IMR-90 (cell line): ENCODE data around the gene BTD. TPM values are rescaled to one million over a fixed set of nuclear protein-coding genes. Genes with fewer than 3 reads are reported as not detected.

Source experiments
- ATAC-seq: fragments of 200-7000 bp; cut with Tn5 transposase; 2 replicates; pipeline ENCODE4 v1.9.1; 2020; ENCODE audit warnings: low read depth, mild to moderate bottlenecking, moderate library complexity
- BruUV-seq: library from RNA; stranded (reverse); fragments of 400-500 nt; replicated peaks from 2 replicates; lab custom pipeline; 2021; lab: Mats Ljungman, UMichigan
- CTCF ChIA-PET: fragments of 300-600 bp; formaldehyde crosslinking; extraction: SDS; loops from one replicate; lab custom pipeline; 2021; ENCODE audit warnings: antibody characterized with exemption; lab: Yijun Ruan, JAX
- POLR2A ChIA-PET: fragments of 300-600 bp; sonication (Branson Sonifier 250); formaldehyde crosslinking; loops from one replicate; lab custom pipeline; 2022; ENCODE audit warnings: antibody characterized with exemption; ENCODE audit not compliant: unreplicated experiment; lab: Charles Lee
- DNase-seq: peaks from one replicate; pipeline ENCODE4 v3.0.0; 2013
- H2AFZ ChIP-seq: replicated peaks from 2 replicates; pipeline ENCODE3; 2013; ENCODE audit warnings: low read length, mild to moderate bottlenecking; ENCODE audit not compliant: poor library complexity
- H2AK5ac ChIP-seq: 2 replicates; pipeline ENCODE4 v1.6.1; 2013; ENCODE audit warnings: low read depth, low read length, inconsistent platforms
- H2AK9ac ChIP-seq: replicated peaks from 2 replicates; pipeline ENCODE3; 2013; ENCODE audit warnings: mild to moderate bottlenecking, low read depth, low read length, moderate library complexity; ENCODE audit not compliant: poor library complexity
- H2BK120ac ChIP-seq: 2 replicates; pipeline ENCODE4 v1.6.1; 2013; ENCODE audit warnings: low read depth, low read length, inconsistent platforms
- H2BK15ac ChIP-seq: 3 replicates; pipeline ENCODE4 v1.6.1; 2013; ENCODE audit warnings: low read depth, low read length, inconsistent platforms
- H2BK20ac ChIP-seq: 2 replicates; pipeline ENCODE4 v1.6.1; 2013; ENCODE audit warnings: low read depth, mild to moderate bottlenecking, inconsistent platforms, low read length, moderate library complexity
- H2BK5ac ChIP-seq: 2 replicates; pipeline ENCODE4 v1.6.1; 2013; ENCODE audit warnings: mild to moderate bottlenecking, low read depth, low read length, inconsistent platforms; ENCODE audit not compliant: poor library complexity, severe bottlenecking
- H3K14ac ChIP-seq: replicated peaks from 2 replicates; pipeline ENCODE4 v1.6.1; 2013; ENCODE audit warnings: low read depth, low read length, inconsistent platforms
- H3K18ac ChIP-seq: 2 replicates; pipeline ENCODE4 v1.6.1; 2013; ENCODE audit warnings: low read depth, low read length, control low read depth
- H3K23ac ChIP-seq: 2 replicates; pipeline ENCODE4 v1.6.1; 2013; ENCODE audit warnings: low read depth, low read length, inconsistent platforms
- H3K27ac ChIP-seq: 2 replicates; pipeline ENCODE4 v1.5.1; 2013; ENCODE audit warnings: mild to moderate bottlenecking, control low read depth, low read length; ENCODE audit not compliant: insufficient read depth
- H3K27me3 ChIP-seq: 2 replicates; pipeline ENCODE4 v1.6.1; 2013; ENCODE audit warnings: low read length; ENCODE audit not compliant: control insufficient read depth, insufficient read depth
- H3K36me3 ChIP-seq: 2 replicates; pipeline ENCODE4 v1.6.1; 2013; ENCODE audit warnings: low read length, mixed read lengths; ENCODE audit not compliant: control insufficient read depth, insufficient read depth
- H3K4ac ChIP-seq: 2 replicates; pipeline ENCODE4 v1.6.1; 2013; ENCODE audit warnings: low read depth, low read length, inconsistent platforms
- H3K4me1 ChIP-seq: 2 replicates; pipeline ENCODE4 v1.6.1; 2013; ENCODE audit warnings: low read length, mixed read lengths; ENCODE audit not compliant: control insufficient read depth, insufficient read depth
- H3K4me2 ChIP-seq: 2 replicates; pipeline ENCODE4 v1.6.1; 2013; ENCODE audit warnings: low read depth, mild to moderate bottlenecking, control low read depth, low read length, moderate library complexity
- H3K4me3 ChIP-seq: 2 replicates; pipeline ENCODE4 v1.5.1; 2013; ENCODE audit warnings: low read depth, mild to moderate bottlenecking, control low read depth, low read length, moderate library complexity; ENCODE audit not compliant: insufficient read depth
- H3K56ac ChIP-seq: 2 replicates; pipeline ENCODE4 v1.6.1; 2013; ENCODE audit warnings: low read length, inconsistent platforms; ENCODE audit not compliant: insufficient read depth; ENCODE audit errors: extremely low read depth
- H3K79me1 ChIP-seq, 2 experiments: 2 replicates each; pipeline ENCODE4 v1.6.1; 2013; ENCODE audit warnings: low read length in 2 of 2, inconsistent platforms in 1 of 2, low read depth in 1 of 2
- H3K9ac ChIP-seq: 2 replicates; pipeline ENCODE4 v1.6.1; 2013; ENCODE audit warnings: low read depth, low read length, control low read depth
- H3K9me1 ChIP-seq: 2 replicates; pipeline ENCODE4 v1.6.1; 2013; ENCODE audit warnings: low read length, inconsistent platforms; ENCODE audit not compliant: insufficient read depth
- H3K9me3 ChIP-seq: 2 replicates; pipeline ENCODE4 v1.6.1; 2013; ENCODE audit warnings: low read length; ENCODE audit not compliant: control insufficient read depth, insufficient read depth
- H4K20me1 ChIP-seq: 2 replicates; pipeline ENCODE4 v1.6.1; 2013; ENCODE audit warnings: low read length, inconsistent platforms; ENCODE audit not compliant: insufficient read depth
- H4K5ac ChIP-seq: 2 replicates; pipeline ENCODE4 v1.6.1; 2013; ENCODE audit warnings: mild to moderate bottlenecking, low read depth, low read length, control low read depth
- H4K8ac ChIP-seq, 2 experiments: 2 replicates each; pipeline ENCODE4 v1.6.1; 2013; ENCODE audit warnings: low read depth in 2 of 2, low read length in 2 of 2, control low read depth in 1 of 2, inconsistent platforms in 1 of 2
- H4K91ac ChIP-seq: 2 replicates; pipeline ENCODE4 v1.6.1; 2013; ENCODE audit warnings: low read depth, low read length, inconsistent platforms; ENCODE audit not compliant: insufficient read depth
- CEBPB ChIP-seq: IDR thresholded peaks from 2 replicates; pipeline ENCODE4 v1.6.1; 2012; ENCODE audit warnings: low read depth, low read length, improper control_type of control experiment
- CHD1 ChIP-seq: IDR thresholded peaks from 2 replicates; pipeline ENCODE4 v1.6.1; 2012; ENCODE audit warnings: low read depth, low read length, improper control_type of control experiment
- CTCF ChIP-seq: conservative IDR thresholded peaks from 2 replicates; pipeline ENCODE4 v1.5.1; 2012; ENCODE audit warnings: mild to moderate bottlenecking, low read depth, low read length, improper control_type of control experiment
- FOS ChIP-seq: fragments of 150-350 bp; IDR thresholded peaks from 2 replicates; pipeline ENCODE4 v1.6.1; 2016; ENCODE audit warnings: low read depth, low read length
- MAFK ChIP-seq: IDR thresholded peaks from 2 replicates; pipeline ENCODE4 v1.6.1; 2012; ENCODE audit warnings: low read depth, low read length, improper control_type of control experiment
- MAZ ChIP-seq: IDR thresholded peaks from 2 replicates; pipeline ENCODE4 v1.6.1; 2012; ENCODE audit warnings: low read depth, mild to moderate bottlenecking, low read length, improper control_type of control experiment, moderate library complexity, borderline replicate concordance
- NFE2L2 ChIP-seq: fragments of 150-350 bp; IDR thresholded peaks from 2 replicates; pipeline ENCODE4 v1.6.1; 2016; ENCODE audit warnings: low read depth, mild to moderate bottlenecking, low read length
- POLR2A ChIP-seq: IDR thresholded peaks from 2 replicates; pipeline ENCODE4 v1.6.1; 2012; ENCODE audit warnings: mild to moderate bottlenecking, low read depth, low read length
- RAD21 ChIP-seq: IDR thresholded peaks from 2 replicates; pipeline ENCODE4 v1.6.1; 2012; ENCODE audit warnings: low read length, improper control_type of control experiment
- RCOR1 ChIP-seq: IDR thresholded peaks from 2 replicates; pipeline ENCODE4 v1.6.1; 2012; ENCODE audit warnings: mild to moderate bottlenecking, low read length, improper control_type of control experiment; ENCODE audit not compliant: insufficient replicate concordance
- RFX5 ChIP-seq: IDR thresholded peaks from 2 replicates; pipeline ENCODE4 v1.8.0; 2012; ENCODE audit warnings: low read depth, mild to moderate bottlenecking, low read length, moderate library complexity
- WGBS, 2 experiments: methylation state at CpG; one replicate each; pipeline versions ENCODE4 v1.1.5 to v1.1.7; 2013; ENCODE audit warnings: missing lambda C conversion rate in 2 of 2; ENCODE audit not compliant: insufficient read length in 1 of 2; ENCODE audit errors: extremely low coverage in 2 of 2; 5-methylcytosine and 5-hydroxymethylcytosine counted together
- dilution Hi-C: fragments of 300-500 bp; cut with HindIII; formaldehyde crosslinking; loops from one replicate; pipeline ENCODE4 v1.14.3; 2018; ENCODE audit warnings: low sequenced_read_pairs; ENCODE audit not compliant: unreplicated experiment
- in situ Hi-C: fragments of 300-500 bp; cut with MboI; formaldehyde crosslinking; loops from 3 replicates; pipeline ENCODE4 v1.14.3; 2019; ENCODE audit warnings: low sequenced_read_pairs, inconsistent platforms, mixed read lengths
- intact Hi-C: fragments of 100-400 bp; cut with micrococcal nuclease; formaldehyde crosslinking; loops from 2 replicates; pipeline ENCODE4 v1.10.0; 2022
- polyA plus RNA-seq, 3 experiments: library from polyadenylated mRNA; depleted of rRNA; stranded (reverse); fragments of >200 nt; gene quantifications; 2 replicates each; pipeline ENCODE4 v1.2.3, GENCODE V29; 2012; ENCODE audit warnings: low replicate concordance in 1 of 3
- total RNA-seq: library from RNA; depleted of rRNA; stranded (reverse); fragments of >200 nt; gene quantifications from 2 replicates; pipeline ENCODE4 v1.2.3, GENCODE V29; 2012
- TF ChIP-seq, protein P1 (sequence below): fragments of 150-350 bp; IDR thresholded peaks from 2 replicates; pipeline ENCODE4 v1.6.1; 2016; ENCODE audit warnings: low read depth, mild to moderate bottlenecking, low read length, moderate library complexity, borderline replicate concordance

BTD gene
- total and polyA plus RNA-seq, 2 of the 4 experiments (the other 2 are of a cell fraction), result 14.8 to 21.1 TPM

DNA sequence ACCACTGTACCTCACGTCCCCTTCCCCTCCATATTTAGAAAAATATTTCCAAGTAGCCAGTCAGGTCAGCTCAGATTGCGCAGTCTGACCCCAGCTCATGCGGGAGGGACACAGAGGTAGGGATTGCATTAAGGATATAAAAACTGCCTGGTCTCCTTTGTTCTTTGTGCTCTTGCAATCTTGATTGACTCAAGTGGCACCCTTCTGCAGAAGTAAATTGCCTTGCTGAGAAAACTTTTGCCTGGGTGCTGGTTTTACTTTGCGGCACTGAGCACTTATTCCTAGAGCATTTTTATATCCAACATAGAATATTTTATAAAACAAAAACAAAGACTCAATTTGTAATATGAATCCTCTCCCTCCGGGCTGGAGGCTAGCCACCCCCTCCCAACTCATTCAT is 54.8 kb downstream of the BTD start:
- Histone ChIP-seq H4K5ac (no peak overlapping the region), H3K79me1 (0 out of 4 replicates have a peak, but pooled peaks cover 0 to 5% of the 10 kb centered on the region in 2 experiments), H4K91ac (no peak overlapping the region), H3K9me1 (peaks cover 5% of the 10 kb centered on the region), H3K56ac (no peak overlapping the region), H3K27me3 (no peaks in the 10 kb centered on the region), H3K4ac (no peak overlapping the region), H2BK5ac (no peak overlapping the region), H3K36me3 (no peaks in the 10 kb centered on the region), H4K8ac (no peak overlapping the region), H3K4me1 (peaks cover 5% of the 10 kb centered on the region), H4K20me1 (no peaks in the 10 kb centered on the region), H3K9me3 (peaks cover 8% of the 10 kb centered on the region), H2AK9ac (no peak overlapping the region), H2BK20ac (peak overlapping the region; percentile 24; the same call in 1 of the 2 replicates), H3K4me3 (no peak overlapping the region), H3K23ac (no peak overlapping the region), H3K18ac (no peak overlapping the region), H3K9ac (no peak overlapping the region), H2BK15ac (no peak overlapping the region), H3K27ac (no peak overlapping the region), H3K14ac (no peak overlapping the region), H3K4me2 (no peak overlapping the region), H2AK5ac (no peak overlapping the region), H2AFZ (no peak overlapping the region), H2BK120ac (no peak overlapping the region)
- DNase-seq, result no peak
- no peak for TF ChIP-seq FOS
- no peak for TF ChIP-seq CEBPB
- no peak for TF ChIP-seq POLR2A
- TF ChIP-seq RCOR1, result no peak
- no peak for TF ChIP-seq CHD1
- TF ChIP-seq MAFK, result no peak
- TF ChIP-seq RFX5, result no peak
- no peak for TF ChIP-seq RAD21
- no peak for TF ChIP-seq NFE2L2
- TF ChIP-seq CTCF, result no peak
- no peak for TF ChIP-seq MAZ
- TF ChIP-seq, protein P1, sequence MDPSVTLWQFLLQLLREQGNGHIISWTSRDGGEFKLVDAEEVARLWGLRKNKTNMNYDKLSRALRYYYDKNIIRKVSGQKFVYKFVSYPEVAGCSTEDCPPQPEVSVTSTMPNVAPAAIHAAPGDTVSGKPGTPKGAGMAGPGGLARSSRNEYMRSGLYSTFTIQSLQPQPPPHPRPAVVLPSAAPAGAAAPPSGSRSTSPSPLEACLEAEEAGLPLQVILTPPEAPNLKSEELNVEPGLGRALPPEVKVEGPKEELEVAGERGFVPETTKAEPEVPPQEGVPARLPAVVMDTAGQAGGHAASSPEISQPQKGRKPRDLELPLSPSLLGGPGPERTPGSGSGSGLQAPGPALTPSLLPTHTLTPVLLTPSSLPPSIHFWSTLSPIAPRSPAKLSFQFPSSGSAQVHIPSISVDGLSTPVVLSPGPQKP, result no peak
- in situ Hi-C loops (no loop called here), intact Hi-C loops (no loop called here), dilution Hi-C loops (no loop called here)
- no TSS peak for BruUV-seq
- CTCF ChIA-PET, result no interaction called here
- POLR2A ChIA-PET, result no interaction called here
- ATAC-seq, result no peak
- WGBS, 2 experiments, result no CpG with 5 or more reads among the region's 5 CpGs
